ENCODE measurements around the gene OR2Z1. TPM values are rescaled to one million over a fixed set of nuclear protein-coding genes. Genes with fewer than 3 reads are reported as not detected.

OR2Z1 gene
- total and polyA plus RNA-seq, 2 of the 13 experiments (the other 11 are each of a cell fraction or from before 2014, with no cell fraction given), result not detected

- no peak for ATAC-seq
- ChIA-PET CTCF (ENCODE audit: low intra/inter-chr PET ratio, low total read pairs) (no interaction called here), POLR2A (no interaction called here)
- Histone ChIP-seq H3K4me3 (replicated peaks in 1 of 3; ENCODE audit: insufficient read depth in 1 of 3, low read depth in 2 of 3, low read length in 3 of 3) (no peak overlapping the region), H3K4me2 (ENCODE audit: low read depth, low read length) (no peak overlapping the region), H4K20me1 (ENCODE audit: insufficient read depth, low read length) (no peaks in the 10 kb centered on the region), H3K79me2 (ENCODE audit: insufficient read depth, low read length) (no peaks in the 10 kb centered on the region), H3K27me3 (ENCODE audit: control insufficient read depth in 1 of 2, insufficient read depth in 2 of 2, low read length in 2 of 2) (no peaks in the 10 kb centered on the region; a peak in 1 of 5 replicates), H3K36me3 (replicated peaks in 1 of 2; ENCODE audit: control insufficient read depth in 1 of 2, insufficient read depth in 2 of 2, low read length in 2 of 2) (no peaks in the 10 kb centered on the region), H3K9me3 (ENCODE audit: low read length) (no peaks in the 10 kb centered on the region), H2AFZ (ENCODE audit: low read length) (no peak overlapping the region), H3K9ac (ENCODE audit: insufficient read depth, low read depth, low read length) (no peak overlapping the region), H3K4me1 (ENCODE audit: insufficient read depth, low read length) (no peaks in the 10 kb centered on the region), H3K27ac (ENCODE audit: extremely low read length, insufficient read depth, low read length) (no peak overlapping the region)
- BruUV-seq (replicated peaks), result no TSS peak
- intact Hi-C loops (cut with micrococcal nuclease; ENCODE audit: unreplicated experiment), result no loop called here
- no peak for FAIRE-seq
- WGBS (ENCODE audit: low lambda C conversion rate), result 54% methylated on average over 3 of the region's 60 CpGs
- in situ Hi-C loops (cut with HindIII; ENCODE audit: extremely low pct_ligation_motif_present, low pct_unique_long_range_greater_than_20kb), result no loop called here
- DNase-seq (ENCODE audit: low spot score), result no peak
- TF ChIP-seq, protein P1, sequence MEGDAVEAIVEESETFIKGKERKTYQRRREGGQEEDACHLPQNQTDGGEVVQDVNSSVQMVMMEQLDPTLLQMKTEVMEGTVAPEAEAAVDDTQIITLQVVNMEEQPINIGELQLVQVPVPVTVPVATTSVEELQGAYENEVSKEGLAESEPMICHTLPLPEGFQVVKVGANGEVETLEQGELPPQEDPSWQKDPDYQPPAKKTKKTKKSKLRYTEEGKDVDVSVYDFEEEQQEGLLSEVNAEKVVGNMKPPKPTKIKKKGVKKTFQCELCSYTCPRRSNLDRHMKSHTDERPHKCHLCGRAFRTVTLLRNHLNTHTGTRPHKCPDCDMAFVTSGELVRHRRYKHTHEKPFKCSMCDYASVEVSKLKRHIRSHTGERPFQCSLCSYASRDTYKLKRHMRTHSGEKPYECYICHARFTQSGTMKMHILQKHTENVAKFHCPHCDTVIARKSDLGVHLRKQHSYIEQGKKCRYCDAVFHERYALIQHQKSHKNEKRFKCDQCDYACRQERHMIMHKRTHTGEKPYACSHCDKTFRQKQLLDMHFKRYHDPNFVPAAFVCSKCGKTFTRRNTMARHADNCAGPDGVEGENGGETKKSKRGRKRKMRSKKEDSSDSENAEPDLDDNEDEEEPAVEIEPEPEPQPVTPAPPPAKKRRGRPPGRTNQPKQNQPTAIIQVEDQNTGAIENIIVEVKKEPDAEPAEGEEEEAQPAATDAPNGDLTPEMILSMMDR (CRISPR knock-in tag; IDR thresholded peaks at IDR 0.05), result peak; percentile 62
- TF ChIP-seq POLR2G (IDR thresholded peaks at IDR 0.05; ENCODE audit: low read depth, low read length) (no peak), ZBTB20 (CRISPR knock-in tag; IDR thresholded peaks at IDR 0.05; ENCODE audit: borderline replicate concordance, low read depth) (no peak), ZSCAN25 (CRISPR knock-in tag; IDR thresholded peaks at IDR 0.05) (no peak), RFX5 (IDR thresholded peaks at IDR 0.05; ENCODE audit: low read depth, low read length) (no peak), TOE1 (CRISPR knock-in tag; IDR thresholded peaks at IDR 0.05) (no peak), ZBTB3 (CRISPR knock-in tag; IDR thresholded peaks at IDR 0.05; ENCODE audit: borderline replicate concordance, low read depth) (no peak), TMF1 (CRISPR knock-in tag; IDR thresholded peaks at IDR 0.05; ENCODE audit: low read depth) (no peak)
- TF ChIP-seq, protein P2, sequence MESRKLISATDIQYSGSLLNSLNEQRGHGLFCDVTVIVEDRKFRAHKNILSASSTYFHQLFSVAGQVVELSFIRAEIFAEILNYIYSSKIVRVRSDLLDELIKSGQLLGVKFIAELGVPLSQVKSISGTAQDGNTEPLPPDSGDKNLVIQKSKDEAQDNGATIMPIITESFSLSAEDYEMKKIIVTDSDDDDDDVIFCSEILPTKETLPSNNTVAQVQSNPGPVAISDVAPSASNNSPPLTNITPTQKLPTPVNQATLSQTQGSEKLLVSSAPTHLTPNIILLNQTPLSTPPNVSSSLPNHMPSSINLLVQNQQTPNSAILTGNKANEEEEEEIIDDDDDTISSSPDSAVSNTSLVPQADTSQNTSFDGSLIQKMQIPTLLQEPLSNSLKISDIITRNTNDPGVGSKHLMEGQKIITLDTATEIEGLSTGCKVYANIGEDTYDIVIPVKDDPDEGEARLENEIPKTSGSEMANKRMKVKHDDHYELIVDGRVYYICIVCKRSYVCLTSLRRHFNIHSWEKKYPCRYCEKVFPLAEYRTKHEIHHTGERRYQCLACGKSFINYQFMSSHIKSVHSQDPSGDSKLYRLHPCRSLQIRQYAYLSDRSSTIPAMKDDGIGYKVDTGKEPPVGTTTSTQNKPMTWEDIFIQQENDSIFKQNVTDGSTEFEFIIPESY (CRISPR knock-in tag; IDR thresholded peaks at IDR 0.05), result peak; percentile 30; the same call in 1 of the 2 replicates
Measured at GRCh38 chr19:8697671-8698432, 23.6 kb upstream of the OR2Z1 start.
